ENCODE results near the gene CFAP65. TPM values are rescaled to one million over a fixed set of nuclear protein-coding genes. Genes with fewer than 3 reads are reported as not detected.
A peak's percentile ranks its signal among the peaks of the same experiment; 100 is the strongest.

Gene CFAP65
- total RNA-seq, 2 donors from 2014 or later: 0.05 to 1.6 TPM

GRCh38 chr2:219073413-219074129 is 32.3 kb upstream of the CFAP65 start:
- H3K27me3 ChIP-seq: no peaks in the 10 kb centered on the region
- H3K9ac ChIP-seq (ENCODE audit: low read depth in 2 of 2, low read length in 2 of 2): peak overlapping the region in 1 of 2 donors; percentile 38
- peak overlapping the region; percentile 47 for H3K27ac ChIP-seq
- H3K36me3 ChIP-seq: no peaks in the 10 kb centered on the region
- no peak overlapping the region for H3K4me3 ChIP-seq
- peak; percentile 79 for DNase-seq
- peak; percentile 59 for TF ChIP-seq CTCF (IDR thresholded peaks at IDR 0.05)
- H3K4me1 ChIP-seq: peaks cover 12% of the 10 kb centered on the region
- no peaks in the 10 kb centered on the region for H3K9me3 ChIP-seq
- intact Hi-C loops (cut with DNase I): loop anchor here (5.0 kb wide), 1 partner anchor 44 kb away; no protein-coding TSS in a partner anchor

GRCh38 chr2:219072741-219073250 is 31.5 kb upstream of the CFAP65 start:
- H3K27ac ChIP-seq: peak overlapping the region; percentile 66
- intact Hi-C loops (cut with DNase I): loop anchor here (5.0 kb wide), 1 partner anchor 45 kb away; no protein-coding TSS in a partner anchor
- no peak for DNase-seq

GRCh38 chr2:219071131-219071816 is 30.0 kb upstream of the CFAP65 start:
- H3K36me3 ChIP-seq: no peaks in the 10 kb centered on the region
- no peak for TF ChIP-seq CTCF (IDR thresholded peaks at IDR 0.05)
- peak overlapping the region in 1 of 2 donors; percentile 70 for H3K9ac ChIP-seq (ENCODE audit: low read depth in 2 of 2, low read length in 2 of 2)
- intact Hi-C loops (cut with DNase I): loop anchor here (5.0 kb wide), 1 partner anchor 46 kb away; no protein-coding TSS in a partner anchor
- peak; percentile 75 for DNase-seq
- no peak overlapping the region for H3K4me3 ChIP-seq
- peaks cover 12% of the 10 kb centered on the region for H3K4me1 ChIP-seq
- no peaks in the 10 kb centered on the region for H3K27me3 ChIP-seq
- no peaks in the 10 kb centered on the region for H3K9me3 ChIP-seq
- peak overlapping the region; percentile 66 for H3K27ac ChIP-seq

More at GRCh38 chr2:219072741-219073250, 31.5 kb upstream of the CFAP65 start:
- H3K4me1 ChIP-seq: peaks cover 12% of the 10 kb centered on the region
- H3K9me3 ChIP-seq: no peaks in the 10 kb centered on the region
- no peak overlapping the region for H3K4me3 ChIP-seq
- peak overlapping the region in 1 of 2 donors; percentile 3 for H3K9ac ChIP-seq (ENCODE audit: low read depth in 2 of 2, low read length in 2 of 2)
- no peaks in the 10 kb centered on the region for H3K27me3 ChIP-seq
- no peaks in the 10 kb centered on the region for H3K36me3 ChIP-seq
- no peak for TF ChIP-seq CTCF (IDR thresholded peaks at IDR 0.05)

GRCh38 chr2:219065484-219065883 is 24.2 kb upstream of the CFAP65 start:
- Histone ChIP-seq H3K27ac (no peak overlapping the region), H3K9ac (ENCODE audit: low read depth in 2 of 2, low read length in 2 of 2) (no peak overlapping the region), H3K27me3 (peaks cover 7% of the 10 kb centered on the region), H3K9me3 (no peaks in the 10 kb centered on the region), H3K4me1 (no peaks in the 10 kb centered on the region), H3K4me3 (no peak overlapping the region), H3K36me3 (no peaks in the 10 kb centered on the region)
- intact Hi-C loops (cut with DNase I): no loop called here
- TF ChIP-seq CTCF (IDR thresholded peaks at IDR 0.05): no peak
- DNase-seq: no peak

GRCh38 chr2:219062081-219062480 is 20.8 kb upstream of the CFAP65 start:
- no peak overlapping the region for H3K27ac ChIP-seq
- H3K9ac ChIP-seq (ENCODE audit: low read depth in 2 of 2, low read length in 2 of 2): no peak overlapping the region
- H3K36me3 ChIP-seq: no peaks in the 10 kb centered on the region
- intact Hi-C loops (cut with DNase I): no loop called here
- no peaks in the 10 kb centered on the region for H3K4me1 ChIP-seq
- peaks cover 30% of the 10 kb centered on the region for H3K27me3 ChIP-seq
- no peak for DNase-seq
- no peak for TF ChIP-seq CTCF (IDR thresholded peaks at IDR 0.05)
- no peak overlapping the region for H3K4me3 ChIP-seq
- no peaks in the 10 kb centered on the region for H3K9me3 ChIP-seq
